WTC11 (cell line): ENCODE results near the gene RAB3D. TPM values are rescaled to one million over a fixed set of nuclear protein-coding genes. Genes with fewer than 3 reads are reported as not detected.

Experiments used
- ATAC-seq: fragments of 200-7000 bp; cut with Tn5 transposase; 2 replicates; pipeline ENCODE4 v1.10.0; 2021; ENCODE audit warnings: mild to moderate bottlenecking, moderate library complexity
- CTCF ChIA-PET: fragments of 300-600 bp; sonication (Branson Sonifier 250); formaldehyde crosslinking; loops from one replicate; lab custom pipeline; 2021; ENCODE audit warnings: antibody characterized with exemption; lab: Charles Lee
- POLR2A ChIA-PET: fragments of 350-600 bp; sonication (Branson Sonifier 250); formaldehyde crosslinking; loops from one replicate; lab custom pipeline; 2021; ENCODE audit warnings: antibody characterized with exemption; lab: Charles Lee
- DNase-seq: peaks from one replicate; pipeline ENCODE4 v3.0.0; 2021; ENCODE audit warnings: low spot score
- H3K27ac Mint-ChIP-seq: 2 replicates; pipeline ENCODE4 v1.8.0; 2021; ENCODE audit warnings: mixed read lengths
- H3K27me3 Mint-ChIP-seq: 2 replicates; pipeline ENCODE4 v1.8.0; 2021; ENCODE audit warnings: low read depth, mild to moderate bottlenecking, moderate library complexity, mixed read lengths
- H3K36me3 Mint-ChIP-seq: 2 replicates; pipeline ENCODE4 v1.8.0; 2021; ENCODE audit warnings: mixed read lengths
- H3K4me1 Mint-ChIP-seq: 2 replicates; pipeline ENCODE4 v1.8.0; 2022; ENCODE audit warnings: mixed read lengths
- H3K4me3 Mint-ChIP-seq: 2 replicates; pipeline ENCODE4 v1.8.0; 2021; ENCODE audit warnings: mild to moderate bottlenecking, moderate library complexity, mixed read lengths
- H3K9me3 Mint-ChIP-seq: 2 replicates; pipeline ENCODE4 v1.8.0; 2021; ENCODE audit warnings: mixed read lengths
- ATF1 ChIP-seq: sonication (generic); formaldehyde crosslinking; IDR thresholded peaks from 2 replicates; pipeline ENCODE4 v1.8.1; 2023; ENCODE audit warnings: mild to moderate bottlenecking, moderate library complexity, missing genetic modification reagents
- ATF3 ChIP-seq: sonication (generic); formaldehyde crosslinking; conservative IDR thresholded peaks from 2 replicates; pipeline ENCODE4 v1.8.1; 2022; ENCODE audit warnings: mild to moderate bottlenecking, missing genetic modification reagents
- CREB1 ChIP-seq: sonication (generic); formaldehyde crosslinking; IDR thresholded peaks from 2 replicates; pipeline ENCODE4 v1.8.0; 2023; ENCODE audit warnings: mild to moderate bottlenecking, missing genetic modification reagents
- CTCF ChIP-seq: fragments of 200-600 bp; IDR thresholded peaks from 2 replicates; pipeline ENCODE4 v1.8.0; 2022; ENCODE audit warnings: antibody characterized with exemption
- ELF4 ChIP-seq: sonication (generic); formaldehyde crosslinking; IDR thresholded peaks from 2 replicates; pipeline ENCODE4 v1.8.1; 2022; ENCODE audit warnings: low read depth, mild to moderate bottlenecking, moderate library complexity, missing genetic modification reagents
- FOXP4 ChIP-seq: sonication (generic); formaldehyde crosslinking; IDR thresholded peaks from 2 replicates; pipeline ENCODE4 v1.8.0; 2022; ENCODE audit warnings: mild to moderate bottlenecking, missing genetic modification reagents
- GTF2I ChIP-seq: fragments of 250-450 bp; sonication (Bioruptor Pico); conservative IDR thresholded peaks from 2 replicates; pipeline ENCODE4 v1.4.0; 2021; ENCODE audit warnings: mild to moderate bottlenecking
- HMGXB4 ChIP-seq: sonication (generic); formaldehyde crosslinking; IDR thresholded peaks from 2 replicates; pipeline ENCODE4 v1.8.1; 2023; ENCODE audit warnings: mild to moderate bottlenecking, moderate library complexity, missing genetic modification reagents
- OVOL2 ChIP-seq: fragments of 250-450 bp; sonication (Bioruptor Pico); IDR thresholded peaks from 2 replicates; pipeline ENCODE4 v1.9.0; 2021; ENCODE audit warnings: mild to moderate bottlenecking, borderline replicate concordance
- PRDM15 ChIP-seq: sonication (generic); formaldehyde crosslinking; IDR thresholded peaks from 2 replicates; pipeline ENCODE4 v1.8.0; 2022; ENCODE audit warnings: missing genetic modification reagents
- PREB ChIP-seq: sonication (generic); formaldehyde crosslinking; IDR thresholded peaks from 2 replicates; pipeline ENCODE4 v1.8.1; 2022; ENCODE audit warnings: mild to moderate bottlenecking, missing genetic modification reagents, moderate library complexity, borderline replicate concordance
- PRRX2 ChIP-seq: fragments of 250-450 bp; sonication (Bioruptor Pico); IDR thresholded peaks from 2 replicates; pipeline ENCODE4 v1.8.0; 2021; ENCODE audit warnings: mild to moderate bottlenecking
- SOX15 ChIP-seq: fragments of 250-450 bp; sonication (Bioruptor Pico); IDR thresholded peaks from 2 replicates; pipeline ENCODE4 v1.9.0; 2021; ENCODE audit warnings: mild to moderate bottlenecking
- ZNF138 ChIP-seq: sonication (generic); formaldehyde crosslinking; conservative IDR thresholded peaks from 2 replicates; pipeline ENCODE4 v1.8.1; 2022; ENCODE audit warnings: mild to moderate bottlenecking, moderate library complexity, missing genetic modification reagents
- ZNF423 ChIP-seq: fragments of 250-450 bp; sonication (Bioruptor Pico); IDR thresholded peaks from 2 replicates; pipeline ENCODE4 v2.1.2; 2022; ENCODE audit warnings: mild to moderate bottlenecking, moderate library complexity
- ZNF512 ChIP-seq: sonication (generic); formaldehyde crosslinking; IDR thresholded peaks from 2 replicates; pipeline ENCODE4 v1.8.1; 2022; ENCODE audit warnings: missing genetic modification reagents, borderline replicate concordance
- ZNF671 ChIP-seq: fragments of 250-450 bp; sonication (Bioruptor Pico); IDR thresholded peaks from 2 replicates; pipeline ENCODE4 v1.8.0; 2021; ENCODE audit warnings: mild to moderate bottlenecking
- total RNA-seq: library from RNA; stranded (reverse); gene quantifications from 3 replicates; pipeline ENCODE4 v1.2.3, GENCODE V29; 2021

The RAB3D gene
- total RNA-seq, 1 experiment from 2014 or later, result 18.9 TPM

GRCh38 chr19:11364296-11364904 is 24.9 kb upstream of the RAB3D start (continued):
- TF ChIP-seq CTCF (no peak), ATF1 (no peak), SOX15 (no peak), PRDM15 (no peak), OVOL2 (CRISPR knock-in tag) (no peak), PRRX2 (CRISPR knock-in tag) (no peak), FOXP4 (CRISPR knock-in tag) (no peak)
- TF ChIP-seq, all 79 proteins: peak for 0

- CTCF ChIA-PET, result interaction anchor here (0.6 to 1.6 kb wide), 4 partner anchors 11 to 70 kb away, joined by 5 read pairs; partner anchors contain the start of gene SWSAP1
- no peak overlapping the region for H3K4me3 Mint-ChIP-seq
- TF ChIP-seq ATF3, result no peak
- TF ChIP-seq HMGXB4 (CRISPR knock-in tag), result no peak
- no peak for TF ChIP-seq ZNF138 (CRISPR knock-in tag)
- TF ChIP-seq CREB1 (CRISPR knock-in tag), result no peak
- TF ChIP-seq OVOL2 (CRISPR knock-in tag), result no peak
- TF ChIP-seq ZNF512, result no peak
- TF ChIP-seq ZNF671 (CRISPR knock-in tag), result no peak
- TF ChIP-seq ZNF423 (CRISPR knock-in tag), result no peak
- TF ChIP-seq FOXP4 (CRISPR knock-in tag), result no peak
- no peak for TF ChIP-seq PREB (CRISPR knock-in tag)
- no peak for TF ChIP-seq CTCF
- TF ChIP-seq ELF4 (CRISPR knock-in tag), result no peak
- TF ChIP-seq GTF2I, result no peak
These were observed 24.4 kb upstream of the RAB3D start for GRCh38 chr19:11363881-11364280.

More at GRCh38 chr19:11363881-11364280, 24.4 kb upstream of the RAB3D start:
- Mint-ChIP-seq H3K4me1 (peaks cover 16% of the 10 kb centered on the region), H3K27me3 (peaks cover 26% of the 10 kb centered on the region), H3K9me3 (no peaks in the 10 kb centered on the region), H3K27ac (no peak overlapping the region), H3K36me3 (peaks cover 3% of the 10 kb centered on the region; the same call in 1 of the 2 replicates)
- no peak for ATAC-seq
- POLR2A ChIA-PET, result no interaction called here
- no peak for DNase-seq
